K562 (cell line): ENCODE measurements around the gene MYO15A. TPM values are rescaled to one million over a fixed set of nuclear protein-coding genes. Genes with fewer than 3 reads are reported as not detected.

Experiments used
- ATAC-seq: fragments of 200-7000 bp; cut with Tn5 transposase; 3 replicates; pipeline ENCODE4 v1.9.1; 2020; ENCODE audit warnings: moderate library complexity
- BruUV-seq: library from RNA; stranded (reverse); fragments of 400-500 nt; replicated peaks from 2 replicates; lab custom pipeline; 2021; lab: Mats Ljungman, UMichigan
- CTCF ChIA-PET: fragments of 300-600 bp; formaldehyde crosslinking; extraction: SDS; loops from one replicate; lab custom pipeline; 2021; ENCODE audit warnings: low intra/inter-chr PET ratio; lab: Yijun Ruan, JAX
- POLR2A ChIA-PET: fragments of 300-600, 350-650 bp; sonication (Branson Sonifier 250); formaldehyde crosslinking; extraction: SDS; loops from one replicate; lab custom pipeline; 2021; ENCODE audit warnings: antibody characterized with exemption, inconsistent platforms; lab: Yijun Ruan, JAX
- DNase-seq, 4 experiments: peaks; one replicate each; pipeline versions ENCODE4 v3.0.0 to v3.0.0-alpha.2; 2011 to 2018; ENCODE audit warnings: low spot score in 3 of 4, mixed read lengths in 3 of 4; ENCODE audit errors: extremely low read depth in 1 of 4
- FAIRE-seq: peaks from 2 replicates; lab custom pipeline; 2011; peaks lifted over from hg19 to GRCh38; lab: Jason Lieb, UNC
- H2AFZ ChIP-seq: 2 replicates; pipeline ENCODE4 v1.6.0; 2011; ENCODE audit warnings: low read depth, low read length, control low read depth, inconsistent platforms
- H3K27ac ChIP-seq: fragments of 200-600 bp; 3 replicates; pipeline ENCODE4 v1.8.0; 2011; ENCODE audit warnings: low read depth, mild to moderate bottlenecking, control low read depth, inconsistent platforms, low read length, moderate library complexity, mixed read lengths; ENCODE audit errors: extremely low read depth
- H3K27me3 ChIP-seq, 2 experiments: fragments of 300-600 bp in 1 of 2; 2 replicates in 1 of 2; 3 replicates in 1 of 2; pipeline versions ENCODE4 v1.6.0 to v1.8.0; 2011; ENCODE audit warnings: inconsistent platforms in 2 of 2, low read length in 2 of 2, mild to moderate bottlenecking in 1 of 2, mixed read lengths in 1 of 2, moderate library complexity in 1 of 2; ENCODE audit not compliant: control insufficient read depth in 2 of 2, insufficient read depth in 2 of 2
- H3K36me3 ChIP-seq: fragments of 300-600 bp; 3 replicates; pipeline ENCODE4 v1.8.0; 2011; ENCODE audit warnings: mild to moderate bottlenecking, low read length, inconsistent platforms; ENCODE audit not compliant: control insufficient read depth, insufficient read depth
- H3K4me1 ChIP-seq, 2 experiments: fragments of 200-600 bp in 1 of 2; replicated peaks in 1 of 2; 2 replicates in 1 of 2; 3 replicates in 1 of 2; pipeline versions ENCODE4 v1.5.1 to v1.8.0; 2011; ENCODE audit warnings: inconsistent platforms in 2 of 2, low read length in 2 of 2, mild to moderate bottlenecking in 1 of 2, mixed read lengths in 1 of 2, moderate library complexity in 1 of 2; ENCODE audit not compliant: control insufficient read depth in 2 of 2, insufficient read depth in 2 of 2
- H3K4me2 ChIP-seq: 2 replicates; pipeline ENCODE4 v1.6.1; 2011; ENCODE audit warnings: low read length, control low read depth, inconsistent platforms, mixed read lengths; ENCODE audit not compliant: insufficient read depth
- H3K4me3 ChIP-seq: fragments of 200-600 bp; sonication (generic), shearing (Covaris generic); 2 replicates; pipeline ENCODE4 v1.5.1; 2016; ENCODE audit warnings: control low read depth, inconsistent platforms
- H3K79me2 ChIP-seq: fragments of 200-600 bp; 3 replicates; pipeline ENCODE4 v1.8.0; 2011; ENCODE audit warnings: low read length, inconsistent platforms; ENCODE audit not compliant: control insufficient read depth, insufficient read depth
- H3K9ac ChIP-seq, 2 experiments: 2 replicates each; pipeline versions ENCODE4 v1.6.0 to v1.6.1; 2011; ENCODE audit warnings: low read depth in 2 of 2, low read length in 2 of 2, control low read depth in 1 of 2, inconsistent platforms in 1 of 2, mild to moderate bottlenecking in 1 of 2, mixed read lengths in 1 of 2; ENCODE audit not compliant: insufficient read depth in 1 of 2
- H3K9me1 ChIP-seq: one replicate; pipeline ENCODE4 v1.6.0; 2011; ENCODE audit warnings: inconsistent platforms, mild to moderate bottlenecking, low read length, moderate library complexity; ENCODE audit not compliant: control insufficient read depth, insufficient read depth
- H3K9me3 ChIP-seq: replicated peaks from 2 replicates; pipeline ENCODE4 v1.5.1; 2011; ENCODE audit warnings: low read depth, low read length, inconsistent platforms; ENCODE audit not compliant: control insufficient read depth, insufficient read depth
- H4K20me1 ChIP-seq: replicated peaks from 2 replicates; pipeline ENCODE4 v1.6.1; 2011; ENCODE audit warnings: low read length, inconsistent platforms, mixed read lengths; ENCODE audit not compliant: control insufficient read depth, insufficient read depth
- ARID3B ChIP-seq: fragments of 250-450 bp; sonication (Bioruptor Pico); IDR thresholded peaks from 2 replicates; pipeline ENCODE4 v1.4.0; 2020; ENCODE audit warnings: borderline replicate concordance
- CBX1 ChIP-seq: sonication (generic); IDR thresholded peaks from 2 replicates; pipeline ENCODE4 v1.6.1; 2016; ENCODE audit warnings: antibody characterized with exemption, low read depth, mild to moderate bottlenecking
- EP400 ChIP-seq: fragments of 450-650 bp; IDR thresholded peaks from 2 replicates; pipeline ENCODE4 v1.6.1; 2017; ENCODE audit warnings: antibody characterized with exemption, mild to moderate bottlenecking, moderate library complexity
- ETS2 ChIP-seq: IDR thresholded peaks from 2 replicates; pipeline ENCODE4 v1.6.1; 2016; ENCODE audit warnings: borderline replicate concordance, missing genetic modification characterization, mild to moderate bottlenecking, moderate library complexity, missing compliant biosample characterization; ENCODE audit not compliant: poor library complexity, severe bottlenecking
- FUS ChIP-seq: fragments of 200-400 bp; formaldehyde crosslinking; optimal IDR thresholded peaks from 2 replicates; pipeline ENCODE3; 2017; ENCODE audit warnings: low read depth, low read length
- HEY1 ChIP-seq: fragments of 250-450 bp; sonication (Bioruptor Pico); IDR thresholded peaks from 2 replicates; pipeline ENCODE4 v1.5.0; 2020; ENCODE audit warnings: mild to moderate bottlenecking, moderate library complexity, borderline replicate concordance
- KDM2B ChIP-seq: fragments of 250-450 bp; sonication (Bioruptor Pico); IDR thresholded peaks from 2 replicates; pipeline ENCODE4 v1.8.0; 2021; ENCODE audit warnings: mild to moderate bottlenecking, moderate library complexity
- MLLT1 ChIP-seq, 2 experiments: fragments of 450-650 bp; IDR thresholded peaks; 2 replicates each; pipeline ENCODE4 v1.6.1; 2016
- NFYB ChIP-seq: IDR thresholded peaks from 2 replicates; pipeline ENCODE4 v1.6.1; 2011; ENCODE audit warnings: mild to moderate bottlenecking, moderate library complexity; ENCODE audit not compliant: insufficient read length; ENCODE audit errors: extremely low read depth
- PKNOX1 ChIP-seq: fragments of 450-650 bp; IDR thresholded peaks from 2 replicates; pipeline ENCODE4 v1.6.1; 2016
- RAD21 ChIP-seq, 2 experiments: fragments of 250-450 bp in 1 of 2; fragments of 450-650 bp in 1 of 2; sonication (Bioruptor Pico) in 1 of 2; formaldehyde crosslinking in 1 of 2; IDR thresholded peaks in 1 of 2; conservative IDR thresholded peaks in 1 of 2; 2 replicates each; pipeline versions ENCODE4 v1.4.0 to v1.8.0; 2020 to 2022; ENCODE audit warnings: mild to moderate bottlenecking in 2 of 2, moderate library complexity in 1 of 2
- SAP30 ChIP-seq: fragments of 200-600 bp; sonication (generic); IDR thresholded peaks from 2 replicates; pipeline ENCODE4 v1.6.1; 2012; ENCODE audit warnings: borderline replicate concordance, low read depth, mild to moderate bottlenecking, moderate library complexity, low read length, control low read depth, inconsistent platforms; ENCODE audit not compliant: insufficient read depth, poor library complexity, severe bottlenecking
- SFPQ ChIP-seq: fragments of 200-400 bp; formaldehyde crosslinking; IDR thresholded peaks from 2 replicates; pipeline ENCODE4 v1.6.1; 2017; ENCODE audit warnings: mild to moderate bottlenecking, low read depth, low read length, moderate library complexity
- WGBS: fragments of 100-300 bp; shearing (Covaris generic); methylation state at CpG from one replicate; pipeline ENCODE4 v1.1.6; 2016; ENCODE audit warnings: low coverage, mixed read lengths; ENCODE audit not compliant: insufficient coverage; ENCODE audit errors: missing lambda C conversion rate; 5-methylcytosine and 5-hydroxymethylcytosine counted together
- in situ Hi-C: fragments of 300-500 bp; cut with MboI; formaldehyde crosslinking; loops from 4 replicates; pipeline ENCODE4 v1.15.0; 2018; ENCODE audit warnings: inconsistent platforms, mixed read lengths
- intact Hi-C: fragments of 100-400 bp; cut with micrococcal nuclease; formaldehyde crosslinking; loops from 2 replicates; pipeline ENCODE4 v1.14.2; 2022
- polyA plus RNA-seq, 8 experiments: library from polyadenylated mRNA; depleted of rRNA in 4 of 8; stranded (reverse) in 5 of 8; unstranded in 3 of 8; fragments of >200 nt; fragmentation: Nextera tagmentation in 2 of 8; fragmentation: Illumina TruSeq in 1 of 8; extraction: Ambion mirVana in 2 of 8; extraction: Trizol in 1 of 8; gene quantifications; 2 replicates each; pipeline versions ENCODE4 v1.2.1 to v1.2.3, GENCODE V29; 2011 to 2014; ENCODE audit warnings: inconsistent platforms in 1 of 8, missing spikeins in 1 of 8
- total RNA-seq, 7 experiments: library from RNA; depleted of rRNA in 6 of 7; stranded (reverse); fragments of >200 nt in 6 of 7; fragmentation: Illumina TruSeq in 2 of 7; extraction: Trizol in 2 of 7; gene quantifications; 2 replicates each; pipeline versions ENCODE4 v1.2.1 to v1.2.3, GENCODE V29; 2011 to 2021; ENCODE audit warnings: low replicate concordance in 1 of 7

The MYO15A gene
- total and polyA plus RNA-seq, 9 of the 15 experiments (the other 6 are each of a cell fraction or from before 2014, with no cell fraction given), result 0.05 to 0.88 (median 0.14) TPM; not detected in 1

GRCh38 chr17:18087610-18088491 lies 20.7 kb upstream of the MYO15A start, which contains the start of gene DRG2:
TSS of gene DRG2 (plus strand) at chr17:18087948. CDS start at chr17:18088024, 76 bp downstream.
- in situ Hi-C loops, result no loop called here
- no peaks in the 10 kb centered on the region for H3K9me1 ChIP-seq
- ATAC-seq (peak; percentile 98), DNase-seq (peak; percentile 81 to 92 (median 85)), FAIRE-seq (peak; percentile 64)
- H2AFZ ChIP-seq, result peak within 1 kb of the TSS; percentile 91
- peaks cover 20% of the 10 kb centered on the region; the same call in 2 of the 3 replicates for H3K36me3 ChIP-seq
- H3K27me3 ChIP-seq, result no peaks in the 10 kb centered on the region
- ChIA-PET POLR2A (interaction anchor here (0.6 to 2.2 kb wide), 7 partner anchors 8 to 52 kb away, joined by 3 to 9 read pairs (median 5); no protein-coding TSS in a partner anchor), CTCF (no interaction called here)
- peak within 1 kb of the TSS; percentile 67 for H3K4me3 ChIP-seq
- peak within 1 kb of the TSS; percentile 91 for H3K4me2 ChIP-seq
- H3K27ac ChIP-seq, result peak within 1 kb of the TSS; percentile 83
- H3K4me1 ChIP-seq, result peaks cover 3 to 13% of the 10 kb centered on the region in 2 experiments; a peak in 4 of 5 replicates
- TSS peak; percentile 72 for BruUV-seq
- under 1% methylated on average over 29 of the region's 52 CpGs for WGBS
- no peaks in the 10 kb centered on the region for H4K20me1 ChIP-seq
- peak within 1 kb of the TSS; percentile 78 to 99 for H3K9ac ChIP-seq
- intact Hi-C loops, result loop anchor here (5.0 kb wide), 1 partner anchor 46 kb away; no protein-coding TSS in a partner anchor
- H3K9me3 ChIP-seq, result no peaks in the 10 kb centered on the region
- H3K79me2 ChIP-seq, result peaks cover 24% of the 10 kb centered on the region
- TF ChIP-seq ETS2 (tag) (no peak), EP400 (peak; percentile 91), PKNOX1 (no peak), RAD21 (CRISPR knock-in tag; conservative IDR thresholded peaks at IDR 0.05 in 1 of 2, IDR thresholded peaks at IDR 0.05 in 1 of 2) (peak; percentile 10 to 33; a peak in 1 of 4 replicates), CBX1 (peak; percentile 96), NFYB (no peak), SFPQ (no peak), MLLT1 (IDR thresholded peaks at IDR 0.05) (no peak), FUS (no peak), HEY1 (CRISPR knock-in tag) (no peak), SAP30 (no peak), ARID3B (CRISPR knock-in tag) (no peak), KDM2B (CRISPR knock-in tag) (no peak)
